ENCODE results near the gene EIF2S1.

- no peak for TF ChIP-seq POLR2A (IDR thresholded peaks at IDR 0.05; ENCODE audit: low read length)
- no peak for TF ChIP-seq GATA1 (IDR thresholded peaks at IDR 0.05; ENCODE audit: low read depth, low read length)
Measured at GRCh38 chr14:67335781-67336180, 24.3 kb upstream of the EIF2S1 start.
